Right kidney (tissue), 9 donors: ENCODE results near the gene PPP1R2.
"Not testable (repeated sequence)": the region's sequence is repeated elsewhere in the genome, so short reads cannot be mapped to it uniquely, and the experiment has no call there.

Source experiments
- DNase-seq: peaks from one replicate; pipeline ENCODE4 v3.0.0-alpha.2; 2016
- long read RNA-seq, 8 donors: transcript quantifications; one replicate each; lab custom pipeline, GENCODE V29; 2026

PPP1R2 gene
- long read RNA-seq, donor 1, transcript PPP1R2-206 (6 exons, 3,450 nt), result major isoform, 25 of 29 reads
- long read RNA-seq, donor 1, partial matches to known transcripts, result 0 of 29 reads
- long read RNA-seq, donor 1, other reads (novel, unspliced or antisense), result 0 of 29 reads
- long read RNA-seq, donor 2, transcript PPP1R2-206 (6 exons, 3,450 nt), result major isoform, 14 of 18 reads
- long read RNA-seq, donor 2, partial matches to known transcripts, result 0 of 18 reads
- long read RNA-seq, donor 2, other reads (novel, unspliced or antisense), result 0 of 18 reads
- long read RNA-seq, donor 3, transcript PPP1R2-206 (6 exons, 3,450 nt), result major isoform, 8 of 11 reads
- long read RNA-seq, donor 3, partial matches to known transcripts, result 0 of 11 reads
- long read RNA-seq, donor 3, other reads (novel, unspliced or antisense), result 0 of 11 reads
- long read RNA-seq, donor 4, transcript PPP1R2-206 (6 exons, 3,450 nt), result major isoform, 23 of 26 reads
- long read RNA-seq, donor 4, partial matches to known transcripts, result 0 of 26 reads
- long read RNA-seq, donor 4, other reads (novel, unspliced or antisense), result 0 of 26 reads
- long read RNA-seq, donor 5, transcript PPP1R2-206 (6 exons, 3,450 nt), result major isoform, 15 of 20 reads
- long read RNA-seq, donor 5, partial matches to known transcripts, result 0 of 20 reads
- long read RNA-seq, donor 5, other reads (novel, unspliced or antisense), result 0 of 20 reads
- long read RNA-seq, donor 6, transcript PPP1R2-205 (2 exons, 1,668 nt), result minor isoform, 5 of 15 reads
- long read RNA-seq, donor 6, transcript PPP1R2-206 (6 exons, 3,450 nt), result major isoform, 10 of 15 reads
- long read RNA-seq, donor 6, partial matches to known transcripts, result 0 of 15 reads
- long read RNA-seq, donor 6, other reads (novel, unspliced or antisense), result 0 of 15 reads
- long read RNA-seq, donor 7, transcript PPP1R2-206 (6 exons, 3,450 nt), result major isoform, 25 of 39 reads
- long read RNA-seq, donor 7, transcript PPP1R2-205 (2 exons, 1,668 nt), result minor isoform, 9 of 39 reads
- long read RNA-seq, donor 7, partial matches to known transcripts, result 0 of 39 reads
- long read RNA-seq, donor 7, other reads (novel, unspliced or antisense), result 5 of 39 reads
- long read RNA-seq, donor 8, transcript PPP1R2-206 (6 exons, 3,450 nt), result major isoform, 15 of 17 reads
- long read RNA-seq, donor 8, partial matches to known transcripts, result 0 of 17 reads
- long read RNA-seq, donor 8, other reads (novel, unspliced or antisense), result 0 of 17 reads

- peak; percentile 95 for DNase-seq
These were observed at the start of gene PPP1R2 for GRCh38 chr3:195542698-195543499. TSS of gene PPP1R2 (minus strand) at chr3:195543325. CDS start at chr3:195543025, 300 bp downstream.

- DNase-seq, result no peak
These were observed 48.7 kb upstream of the PPP1R2 start for GRCh38 chr3:195591852-195592251.

GRCh38 chr3:195591220-195591619, 48.1 kb upstream of the PPP1R2 start:
- DNase-seq, result no peak

GRCh38 chr3:195590381-195590780, 47.3 kb upstream of the PPP1R2 start:
- DNase-seq, result not testable (repeated sequence)

- DNase-seq, result not testable (repeated sequence)
These were observed 46.7 kb upstream of the PPP1R2 start for GRCh38 chr3:195589796-195590195.

- DNase-seq, result no peak
These were observed 44.7 kb upstream of the PPP1R2 start for GRCh38 chr3:195587824-195588223.

GRCh38 chr3:195587406-195587805, 44.3 kb upstream of the PPP1R2 start:
- no peak for DNase-seq

- no peak for DNase-seq
These were observed 41.4 kb upstream of the PPP1R2 start for GRCh38 chr3:195584543-195584870.

- DNase-seq, result peak; percentile 37
These were observed 40.9 kb upstream of the PPP1R2 start, which contains the start of gene APOD for GRCh38 chr3:195583831-195584542. TSS of gene APOD (minus strand) at chr3:195583940. CDS start at chr3:195579461, 4,479 bp downstream.

- DNase-seq, result no peak
These were observed 39.8 kb upstream of the PPP1R2 start for GRCh38 chr3:195582947-195583346.

- DNase-seq, result no peak
These were observed 37.8 kb upstream of the PPP1R2 start for GRCh38 chr3:195580744-195581443.

- DNase-seq, result no peak
These were observed 36.2 kb upstream of the PPP1R2 start for GRCh38 chr3:195579281-195579680.

- DNase-seq, result no peak
These were observed 35.4 kb upstream of the PPP1R2 start for GRCh38 chr3:195578565-195578964.

- no peak for DNase-seq
These were observed 34.6 kb upstream of the PPP1R2 start for GRCh38 chr3:195577645-195578177.

- no peak for DNase-seq
These were observed 31.6 kb upstream of the PPP1R2 start for GRCh38 chr3:195574497-195575304.

- DNase-seq, result no peak
These were observed 30.7 kb upstream of the PPP1R2 start for GRCh38 chr3:195573611-195574496.

- DNase-seq, result no peak
These were observed 28.2 kb upstream of the PPP1R2 start for GRCh38 chr3:195571361-195571760.

- no peak for DNase-seq
These were observed 27.8 kb upstream of the PPP1R2 start for GRCh38 chr3:195570912-195571311.
